COLO668 (cell line): ENCODE measurements around the gene ALDH1L2.
A peak's percentile ranks its signal among the peaks of the same experiment; 100 is the strongest.

ENCODE experiments used
- DNase-seq: peaks from one replicate; lab custom pipeline; 2025; ENCODE audit not compliant: unreplicated experiment; lab: John Stamatoyannopoulos, UW

The ALDH1L2 gene

DNA sequence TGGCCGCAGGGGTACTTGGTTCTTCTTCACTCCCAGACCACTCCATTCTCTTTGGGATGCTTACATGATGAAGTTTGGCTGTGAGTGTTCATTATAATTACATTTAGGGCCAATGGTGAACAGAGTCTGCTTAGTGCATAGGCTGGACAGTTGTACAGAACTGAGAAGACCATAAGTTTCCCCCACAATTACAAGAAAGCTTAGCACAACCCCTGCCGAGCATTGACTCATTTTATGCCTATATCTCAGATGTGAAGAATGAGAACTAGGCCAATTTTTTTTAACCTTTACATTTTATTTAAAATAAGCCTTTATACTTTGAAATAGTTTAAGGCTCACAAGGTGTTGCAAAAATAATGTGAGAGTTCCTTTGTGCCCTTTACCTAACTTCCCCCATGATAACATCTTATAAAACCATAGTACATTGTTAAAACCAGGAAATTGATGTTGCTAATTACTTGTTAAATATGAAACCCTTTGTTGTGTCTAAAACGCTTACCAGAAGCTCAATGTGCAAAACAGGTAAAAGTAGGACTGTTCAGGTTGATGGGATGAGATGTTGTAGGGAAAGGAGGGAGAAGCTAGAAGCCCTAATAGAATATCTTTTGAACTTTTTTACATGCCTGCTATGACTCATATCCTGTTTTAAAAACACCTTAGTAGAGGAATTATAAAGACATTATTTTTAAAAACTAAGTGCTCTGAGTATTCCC lies 47.2 kb downstream of the ALDH1L2 start:
- no peak for DNase-seq

DNA sequence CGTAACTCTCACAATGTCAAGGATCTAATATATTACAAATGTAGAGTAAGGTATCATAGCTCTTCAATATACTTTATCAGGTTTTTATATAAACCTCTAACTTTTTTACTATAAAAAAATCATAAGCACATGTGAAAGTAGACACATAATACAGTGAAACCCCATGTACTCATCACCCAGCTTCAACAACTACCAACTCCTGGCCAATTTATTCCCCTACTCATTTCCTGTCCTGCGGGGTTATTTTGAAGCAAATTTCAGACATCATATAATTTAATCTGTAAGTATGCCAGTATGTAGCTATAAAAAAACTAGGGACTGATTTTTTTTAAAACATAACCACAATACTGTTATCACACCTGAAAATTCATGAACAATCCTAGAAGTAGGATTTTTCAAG lies 50.4 kb downstream of the ALDH1L2 start:
- no peak for DNase-seq

DNA sequence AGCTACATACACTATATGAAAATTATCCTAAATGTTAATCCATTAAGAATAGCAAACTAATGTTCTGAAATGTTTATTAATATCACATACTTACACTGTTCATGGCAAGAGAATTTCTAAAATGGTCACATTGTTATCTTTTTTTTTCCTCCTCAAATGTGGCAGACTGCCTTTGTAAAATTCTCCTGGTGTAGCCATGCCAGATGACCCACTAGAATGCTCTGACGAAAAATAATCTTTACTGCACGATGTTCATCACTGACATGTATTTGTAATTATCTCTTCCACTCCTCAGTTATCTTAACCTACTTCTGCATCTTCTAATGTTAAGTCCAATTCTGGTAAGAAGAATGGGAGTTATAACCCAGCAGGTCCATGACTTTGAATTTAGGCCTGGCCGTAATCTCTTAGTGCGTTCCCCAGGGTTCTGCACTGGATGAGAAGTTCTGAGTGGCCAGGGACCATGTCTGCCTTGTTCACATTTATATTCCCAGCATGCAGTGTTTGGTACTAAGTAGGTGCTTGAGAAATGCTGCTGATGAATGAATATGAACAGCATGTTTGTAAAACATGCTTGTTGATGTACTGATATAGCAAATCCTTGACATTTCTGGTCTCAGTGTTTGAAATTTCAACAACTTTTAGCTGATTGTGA lies 51.4 kb downstream of the ALDH1L2 start:
- DNase-seq: no peak

DNA sequence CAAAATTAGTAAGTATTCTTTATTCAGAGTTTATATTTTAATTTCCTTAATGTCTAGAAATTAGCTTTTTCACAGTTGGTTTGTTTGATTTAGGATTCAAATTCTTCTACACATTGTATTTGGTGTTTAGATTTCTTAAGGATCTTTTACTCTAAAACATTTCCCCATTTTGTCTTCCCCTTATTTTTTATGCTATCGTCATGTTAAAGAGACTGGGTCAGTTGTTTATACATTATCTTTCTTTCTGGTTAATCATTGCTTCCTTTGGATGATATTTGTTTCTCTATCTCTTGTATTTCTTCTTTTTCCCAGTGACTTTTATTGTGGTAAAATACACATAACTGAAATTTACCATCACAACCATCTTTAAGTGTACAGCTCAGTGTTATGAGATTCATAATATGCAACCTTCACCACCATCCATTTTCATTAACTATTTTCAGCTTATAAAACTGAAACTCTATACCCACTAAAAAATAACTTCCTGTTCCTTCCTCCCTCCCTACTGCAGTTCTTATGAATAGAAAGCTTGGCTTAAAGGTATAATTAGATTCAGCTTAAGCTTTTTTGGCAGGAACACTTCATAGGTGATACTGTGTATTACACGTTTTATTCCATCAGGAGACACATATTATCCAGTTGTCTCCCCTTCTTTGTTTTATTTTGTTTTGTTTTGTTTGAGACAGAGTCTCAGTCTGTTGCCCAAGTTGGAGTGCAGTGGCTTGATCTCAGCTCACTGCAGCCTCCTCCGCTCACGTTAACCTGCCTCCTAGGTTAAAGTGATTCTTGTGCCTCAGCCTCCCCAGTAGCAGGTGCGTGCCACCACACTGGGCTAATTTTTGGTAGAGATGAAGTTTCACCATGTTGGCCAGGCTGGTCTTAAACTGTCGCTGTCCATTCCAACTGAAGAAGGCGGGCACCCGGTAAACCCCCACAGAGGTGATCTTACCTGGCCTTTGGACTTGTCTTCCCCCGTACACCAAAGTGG lies 53.1 kb downstream of the ALDH1L2 start:
- DNase-seq: no peak

DNA sequence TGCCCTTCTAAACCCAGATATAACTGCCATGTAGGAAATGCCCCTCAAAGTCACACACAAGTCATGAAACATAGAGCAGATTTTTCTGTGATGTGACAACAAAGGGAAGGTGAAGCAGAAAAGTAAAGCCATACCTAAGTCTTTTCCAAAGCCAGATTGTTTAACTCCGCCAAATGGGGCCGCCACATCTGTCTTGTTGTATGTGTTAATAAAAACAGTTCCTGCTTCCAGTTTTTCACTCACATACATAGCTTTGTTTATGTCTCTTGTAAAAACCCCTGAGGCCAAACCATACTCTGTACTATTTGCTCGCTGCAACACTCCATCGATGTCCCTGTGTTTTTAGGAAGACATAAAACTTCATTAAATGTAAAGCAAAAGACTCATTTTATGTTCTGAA lies 57.8 kb downstream of the ALDH1L2 start:
- no peak for DNase-seq

DNA sequence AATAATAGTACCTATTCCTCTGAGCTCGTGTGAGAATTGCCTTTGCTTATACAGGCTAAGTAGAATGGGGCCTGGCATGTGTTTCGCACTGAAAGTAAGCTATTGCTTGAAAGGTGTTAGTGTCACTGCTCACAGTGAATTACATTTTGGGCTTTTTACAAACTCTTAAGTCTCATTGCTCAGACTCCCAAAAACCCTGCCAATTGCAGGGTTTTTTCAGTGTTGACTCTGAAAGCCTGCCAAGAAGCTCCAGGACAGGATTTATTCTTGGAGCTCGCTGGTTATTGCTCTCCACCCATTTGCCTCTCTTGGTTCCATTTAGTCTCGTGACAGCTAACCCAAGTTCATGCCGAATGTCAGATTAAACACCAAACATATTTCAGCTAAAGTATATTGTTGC lies 58.4 kb downstream of the ALDH1L2 start:
- no peak for DNase-seq

DNA sequence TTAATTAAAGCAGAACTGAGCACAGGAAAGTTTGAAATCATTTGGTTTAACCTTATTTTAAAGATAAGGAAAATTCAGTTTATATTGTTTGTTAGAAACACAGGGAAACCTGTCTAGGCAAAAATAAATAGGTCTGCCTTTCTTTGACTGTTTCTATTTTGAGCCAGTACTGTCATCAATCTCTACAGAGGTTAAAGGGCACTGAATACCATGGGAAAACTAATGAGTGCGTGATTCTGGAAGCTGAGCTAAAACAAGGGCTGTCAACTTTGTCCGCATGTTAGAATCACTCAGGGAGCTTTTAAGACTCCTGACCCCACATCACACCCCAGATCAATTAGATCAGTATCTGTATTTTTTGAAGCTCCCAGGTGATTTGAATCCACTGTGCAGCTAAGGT lies 59.3 kb downstream of the ALDH1L2 start:
- DNase-seq: no peak

DNA sequence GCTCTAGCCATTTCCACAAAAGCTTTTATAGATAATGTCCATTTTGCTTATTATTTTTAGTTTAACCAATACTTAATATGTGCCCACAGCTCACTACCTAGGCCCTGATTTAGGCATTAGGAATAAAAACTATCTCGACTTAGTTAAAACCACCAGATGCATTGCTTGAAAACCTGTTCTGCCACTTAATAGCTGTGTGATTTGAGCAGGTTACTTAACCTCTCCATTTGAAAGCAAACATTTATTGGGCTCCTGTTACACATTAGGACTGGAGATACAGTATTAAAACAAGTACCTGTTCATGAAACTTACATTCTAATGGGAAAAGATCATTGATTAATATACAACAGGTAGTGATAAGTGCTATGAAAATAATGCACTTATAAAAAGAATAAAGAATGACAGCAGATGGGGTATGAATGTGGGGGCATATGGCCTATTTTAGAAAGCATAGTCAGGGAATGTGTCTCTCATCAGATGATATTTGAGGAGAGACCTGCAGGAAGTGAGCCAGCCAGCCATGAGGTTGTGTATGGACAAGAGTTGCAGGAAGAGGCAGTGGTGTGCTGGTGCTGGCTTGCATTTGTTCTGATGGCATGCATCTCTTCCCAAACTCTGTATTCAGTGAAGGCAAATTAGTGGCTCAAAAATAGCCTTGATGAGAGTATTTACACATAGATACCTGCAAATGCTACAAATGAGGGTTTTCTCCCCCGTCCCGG lies 63.9 kb downstream of the ALDH1L2 start:
- peak; percentile 29 for DNase-seq

DNA sequence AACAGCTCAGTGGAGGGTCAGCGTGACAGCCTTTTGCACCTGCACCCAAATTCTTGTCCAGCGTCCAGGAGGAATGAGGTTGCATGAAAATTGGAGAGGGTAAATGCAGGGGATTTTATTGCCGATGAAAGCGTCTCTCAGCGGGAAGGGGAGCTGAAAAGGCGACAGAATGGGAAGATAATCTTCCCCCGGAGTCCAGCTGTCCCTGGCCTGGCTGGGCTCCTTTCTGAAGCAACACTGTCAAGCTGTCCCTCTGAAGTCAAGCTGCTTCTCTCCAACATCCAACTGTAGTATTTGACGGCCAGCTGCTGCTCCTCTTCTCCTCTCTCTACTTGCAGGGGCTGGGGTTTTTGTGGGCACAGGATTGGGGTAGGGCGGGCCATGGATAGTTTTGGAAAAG lies 65.5 kb downstream of the ALDH1L2 start:
- no peak for DNase-seq

DNA sequence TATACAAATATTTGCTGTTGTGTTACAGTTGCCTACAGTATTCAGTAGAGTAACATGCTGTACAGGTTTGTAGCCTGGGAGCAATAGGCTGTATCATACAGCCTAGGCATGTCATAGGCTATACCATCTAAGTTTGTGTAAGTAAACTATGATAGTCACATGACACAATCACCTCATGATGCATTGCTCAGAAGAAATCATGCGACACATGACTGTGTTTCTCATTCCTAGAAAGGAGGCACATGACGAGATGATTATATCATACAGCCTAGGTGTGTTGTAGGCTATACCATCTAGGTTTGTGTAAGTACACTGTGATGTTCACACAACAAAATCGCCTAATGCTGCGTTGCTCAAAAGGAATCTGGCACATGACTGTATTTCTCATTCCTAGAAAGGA lies 66.2 kb downstream of the ALDH1L2 start:
- DNase-seq: no peak

DNA sequence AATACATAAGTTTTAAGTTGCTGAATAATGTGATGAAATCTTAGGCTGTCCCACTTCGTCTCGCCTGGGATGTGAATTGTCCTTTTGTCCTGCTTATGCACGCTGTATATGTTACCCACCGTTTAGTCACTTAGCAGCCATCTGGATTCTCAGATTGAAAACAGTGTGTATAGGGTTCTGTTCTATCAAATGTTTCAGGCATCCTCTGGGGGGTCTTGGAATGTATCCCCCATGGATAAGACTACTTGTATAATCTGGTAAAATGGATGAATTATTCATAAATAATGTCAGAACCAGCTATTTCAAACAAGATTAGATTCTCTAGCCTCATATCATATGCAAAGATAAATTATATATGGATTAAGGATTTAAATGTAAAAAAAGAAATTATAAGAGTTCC lies 68.7 kb downstream of the ALDH1L2 start:
- no peak for DNase-seq

DNA sequence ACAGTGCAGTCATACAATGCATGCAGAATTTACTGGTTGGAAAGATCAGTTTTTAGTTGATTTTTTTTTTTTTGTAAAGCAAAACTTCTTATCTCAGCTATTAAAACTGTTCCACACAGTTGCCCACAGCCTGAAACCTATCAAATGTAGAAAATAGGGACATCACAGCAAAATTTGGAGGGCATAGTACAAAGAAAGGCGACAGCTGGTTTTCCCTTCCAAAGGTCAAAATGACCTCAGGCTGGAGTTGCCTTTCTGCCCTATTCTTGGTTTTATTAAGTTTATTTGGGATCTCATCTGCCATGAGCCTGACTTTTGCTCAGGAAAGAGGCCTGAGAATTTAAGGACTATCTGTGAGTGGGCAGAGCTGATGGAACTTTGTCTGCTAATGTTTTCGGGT lies 69.7 kb downstream of the ALDH1L2 start:
- no peak for DNase-seq

DNA sequence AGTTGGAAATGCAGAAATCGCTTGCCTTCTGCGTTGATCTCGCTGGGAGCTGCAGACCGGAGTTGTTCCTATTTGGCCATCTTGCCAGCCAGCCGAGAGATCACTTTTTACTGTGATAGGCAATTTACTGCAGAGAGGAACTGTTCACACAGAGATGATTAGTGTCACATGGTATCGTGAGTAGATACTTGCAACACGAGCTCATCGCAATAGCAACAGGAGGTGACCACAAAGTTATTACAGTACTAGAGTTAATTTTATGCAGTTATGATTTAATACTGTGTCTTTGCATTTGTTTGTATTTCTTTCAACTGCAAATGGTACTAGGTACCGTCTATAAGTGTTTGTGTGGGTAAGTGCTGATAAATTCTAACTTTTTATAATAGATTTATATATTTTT lies 70.4 kb downstream of the ALDH1L2 start:
- no peak for DNase-seq

DNA sequence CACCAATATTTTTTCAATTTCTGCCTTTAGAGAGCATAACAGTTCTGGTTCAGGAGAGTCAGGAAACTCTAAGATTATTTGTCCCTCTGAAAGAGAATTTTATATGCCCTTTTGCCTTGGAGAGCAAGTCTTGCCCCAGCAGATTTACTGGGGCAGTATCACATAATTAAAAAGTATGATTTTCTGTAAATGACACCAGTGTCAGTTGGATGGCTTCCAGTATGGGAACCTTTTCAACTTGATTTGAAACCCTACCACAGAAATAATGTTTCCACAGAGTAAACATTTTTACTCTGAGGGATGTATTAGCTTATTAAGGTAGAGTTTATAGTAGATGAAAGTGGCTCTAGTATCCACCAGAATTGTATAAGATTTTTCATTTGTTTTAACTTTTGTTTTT lies 82.8 kb downstream of the ALDH1L2 start:
- no peak for DNase-seq

DNA sequence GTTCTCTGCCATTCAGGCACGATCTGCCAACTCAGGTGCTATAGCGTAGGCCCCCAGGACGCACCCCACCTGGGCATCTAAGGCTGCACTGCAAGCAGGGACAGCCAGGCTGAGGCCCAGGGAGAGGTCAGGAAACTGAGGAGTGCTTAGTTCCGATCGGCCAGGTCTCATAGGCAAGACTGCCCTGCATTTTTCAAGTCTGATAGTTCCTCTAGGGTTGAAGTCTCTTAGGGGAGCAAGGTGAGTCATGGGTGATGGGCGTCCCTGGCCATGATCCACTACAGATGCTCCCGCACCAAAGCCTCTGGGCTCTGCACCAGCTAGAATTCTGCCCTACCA lies 84.9 kb downstream of the ALDH1L2 start:
- no peak for DNase-seq

DNA sequence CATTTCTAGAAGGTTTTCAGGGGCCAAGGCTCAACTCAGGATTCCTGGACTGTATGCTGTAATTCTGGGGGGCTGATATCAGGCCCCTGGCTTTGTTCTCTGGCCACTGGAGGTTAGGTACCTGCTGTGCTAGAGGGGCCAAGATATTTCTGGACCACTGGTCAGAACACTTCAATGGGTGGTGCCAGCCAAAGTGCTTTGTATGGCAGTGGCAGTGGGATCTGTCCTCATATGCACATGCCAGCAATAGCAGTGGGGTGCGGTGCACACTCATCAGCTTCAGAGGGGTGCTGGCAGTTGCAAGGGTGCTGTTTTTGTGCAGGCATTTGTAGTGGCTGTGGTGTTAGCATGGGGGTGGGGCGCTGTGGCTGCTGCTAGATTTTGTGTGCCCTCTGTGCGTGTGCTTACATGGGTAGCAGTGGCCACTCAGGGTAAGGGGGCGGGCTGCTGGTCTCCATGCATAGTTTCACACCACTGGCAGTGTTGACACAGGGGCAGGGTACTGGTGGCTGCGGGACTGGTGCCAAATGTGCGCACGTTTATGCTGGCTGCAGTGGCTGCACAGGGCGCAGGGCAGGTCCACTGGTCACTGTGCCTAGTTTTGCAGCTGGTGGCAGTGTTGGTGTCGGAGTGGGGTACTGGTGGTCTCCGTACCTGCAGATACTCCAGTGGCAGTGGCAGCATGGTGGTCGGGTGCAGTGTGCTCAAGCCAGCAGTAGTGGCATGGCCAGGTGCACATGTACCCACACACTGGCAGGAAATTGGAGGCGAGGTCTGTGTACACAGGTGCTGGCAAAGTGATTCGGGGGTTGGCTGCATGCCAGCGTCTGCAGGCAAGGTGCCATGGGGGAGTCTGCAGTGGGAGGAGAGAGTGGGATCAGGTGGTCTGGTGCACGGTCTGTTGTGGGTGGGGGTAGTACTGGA lies 85.6 kb downstream of the ALDH1L2 start:
- DNase-seq: peak; percentile 98

DNA sequence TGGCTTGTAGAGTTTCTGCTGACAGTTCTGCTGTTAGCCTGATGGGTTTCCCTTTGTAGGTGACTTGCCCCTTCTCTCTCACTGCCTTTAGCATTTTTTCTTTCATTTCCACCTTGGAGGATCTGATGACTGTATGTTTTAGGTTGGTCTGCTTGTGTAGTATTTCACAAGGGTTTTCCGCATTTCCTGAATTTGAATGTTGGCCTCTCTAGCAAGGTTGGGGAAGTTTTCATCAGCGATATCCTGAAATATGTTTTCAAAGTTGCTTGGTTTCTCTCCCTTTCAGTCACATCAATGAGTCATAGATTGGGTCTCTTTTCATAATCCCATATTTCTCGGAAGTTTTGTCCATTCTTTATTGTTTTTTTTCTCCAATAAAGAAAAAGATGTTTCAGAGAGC lies 86.7 kb downstream of the ALDH1L2 start:
- no peak for DNase-seq

DNA sequence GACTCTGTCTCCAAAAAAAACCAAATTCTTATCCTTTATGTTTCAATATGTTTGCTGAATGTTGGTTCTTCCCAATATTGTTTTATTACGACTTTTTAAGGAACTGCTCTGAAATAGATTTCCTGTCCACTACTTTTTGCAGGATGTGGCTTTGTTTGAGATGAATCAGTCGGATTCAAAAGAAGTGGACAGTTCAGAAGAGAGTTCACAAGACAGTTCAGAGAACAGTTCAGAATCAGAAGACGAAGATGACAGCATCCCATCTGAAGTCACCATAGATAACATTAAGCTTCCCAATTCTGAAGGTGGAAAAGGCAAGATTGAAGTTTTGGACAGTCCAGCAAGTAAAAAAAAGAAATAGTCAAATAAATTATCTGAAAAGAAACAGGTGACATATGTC lies 89.9 kb downstream of the ALDH1L2 start:
- DNase-seq: no peak

DNA sequence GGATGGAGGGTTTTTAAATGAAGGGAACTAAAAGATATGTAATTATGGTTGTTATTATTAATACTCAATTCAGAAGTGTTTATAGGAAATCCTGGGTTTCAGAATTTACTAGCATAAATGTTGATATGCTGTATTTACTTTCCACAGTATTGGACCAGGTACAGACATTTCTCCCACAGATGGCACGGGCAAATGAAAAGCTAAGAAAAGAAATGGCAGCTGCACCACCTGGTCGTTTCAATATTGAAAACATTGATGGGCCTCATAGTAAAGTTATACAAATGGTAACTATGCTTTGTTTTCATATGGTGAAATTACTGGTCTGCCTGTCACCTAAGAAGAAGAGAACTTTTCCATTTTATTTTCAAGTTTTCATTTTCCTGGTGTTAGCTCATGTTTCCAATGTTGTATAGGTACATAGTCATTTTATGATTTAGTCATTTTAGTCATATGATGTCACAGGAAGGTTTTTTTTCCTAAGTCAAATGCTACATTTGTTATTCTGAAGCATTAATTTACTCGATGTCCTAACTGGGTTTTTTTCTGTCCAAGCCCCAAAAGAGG lies 92.6 kb downstream of the ALDH1L2 start:
- DNase-seq: no peak

DNA sequence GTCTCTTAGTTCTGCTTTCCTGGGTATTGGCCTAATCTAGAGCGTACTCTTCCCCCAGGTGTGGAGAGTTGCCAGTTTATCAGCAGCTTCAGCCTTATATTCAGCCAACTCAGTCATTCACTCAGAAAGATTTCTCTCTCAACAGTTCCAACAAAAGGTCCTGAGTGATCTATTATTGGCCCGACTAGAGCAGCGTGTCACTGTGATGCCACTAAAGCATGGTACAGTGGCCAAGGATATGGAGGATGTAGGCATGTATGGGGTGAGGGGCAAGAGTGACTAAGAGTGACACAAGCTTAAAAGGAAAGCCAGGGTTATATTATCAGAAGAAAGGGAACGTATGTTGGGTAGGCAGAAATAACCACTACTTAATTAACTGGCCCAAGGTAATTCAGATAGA lies 93.3 kb downstream of the ALDH1L2 start:
- no peak for DNase-seq
